Activated naive CD8-positive, alpha-beta T cell treated with anti-CD3 and anti-CD28 coated beads, Interleukin-2, amount 50 U/mL, for 24 hours (primary cell): ENCODE measurements around the gene PC.

Experiments used
- ATAC-seq: fragments of 150-1000 bp; cut with Tn5 transposase; one replicate; pipeline ENCODE4 v1.10.0; 2021
- DNase-seq: peaks from one replicate; pipeline ENCODE4 v3.0.0; 2021
- H3K27ac Mint-ChIP-seq: one replicate; pipeline ENCODE4 v1.8.0; 2021; ENCODE audit warnings: mild to moderate bottlenecking, mixed read lengths
- H3K27me3 Mint-ChIP-seq: one replicate; pipeline ENCODE4 v1.8.0; 2021; ENCODE audit warnings: mixed read lengths
- H3K36me3 Mint-ChIP-seq: one replicate; pipeline ENCODE4 v1.8.0; 2021; ENCODE audit warnings: low read depth, mixed read lengths
- H3K4me1 Mint-ChIP-seq: one replicate; pipeline ENCODE4 v1.8.0; 2021; ENCODE audit warnings: mixed read lengths
- H3K4me3 Mint-ChIP-seq: one replicate; pipeline ENCODE4 v1.8.0; 2021; ENCODE audit warnings: mild to moderate bottlenecking, moderate library complexity, mixed read lengths
- H3K9me3 Mint-ChIP-seq: one replicate; pipeline ENCODE4 v1.8.0; 2021; ENCODE audit warnings: mixed read lengths

PC gene

DNA sequence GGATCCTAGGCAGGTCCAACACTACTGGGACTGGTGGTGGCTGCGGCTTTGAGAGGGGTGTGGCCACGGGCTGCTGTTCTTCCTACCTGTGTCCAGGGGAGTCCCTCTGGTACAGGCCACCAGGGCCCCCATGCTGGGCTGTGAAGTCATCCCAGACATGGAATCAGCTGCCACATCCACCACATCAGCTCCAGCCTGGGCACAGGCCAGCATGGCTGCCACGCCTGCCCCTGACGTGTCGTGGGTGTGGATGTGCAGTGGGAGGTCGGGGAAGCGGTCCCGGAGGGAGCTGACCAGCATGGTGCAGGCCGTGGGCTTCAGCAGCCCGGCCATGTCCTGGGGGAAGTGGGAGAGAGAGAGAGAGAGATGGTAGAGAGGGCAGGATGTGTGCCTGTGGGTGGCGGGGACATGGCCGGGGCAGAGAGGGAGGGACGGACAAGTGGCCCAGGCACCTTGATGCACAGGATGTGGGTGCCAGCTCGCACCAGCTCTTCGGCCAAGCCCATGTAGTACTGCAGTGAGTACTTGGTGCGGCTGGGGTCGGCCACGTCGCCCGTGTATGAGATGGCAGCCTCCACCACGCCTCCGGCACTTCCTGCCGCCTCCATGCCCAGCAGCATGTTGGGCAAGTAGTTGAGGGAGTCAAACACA is 107.5 kb downstream of the PC start:
- Mint-ChIP-seq H3K4me3 (no peak overlapping the region), H3K27me3 (no peaks in the 10 kb centered on the region), H3K36me3 (peaks cover 3% of the 10 kb centered on the region), H3K9me3 (no peaks in the 10 kb centered on the region), H3K27ac (no peak overlapping the region), H3K4me1 (peaks cover 15% of the 10 kb centered on the region)
- no peak for DNase-seq
- no peak for ATAC-seq

DNA sequence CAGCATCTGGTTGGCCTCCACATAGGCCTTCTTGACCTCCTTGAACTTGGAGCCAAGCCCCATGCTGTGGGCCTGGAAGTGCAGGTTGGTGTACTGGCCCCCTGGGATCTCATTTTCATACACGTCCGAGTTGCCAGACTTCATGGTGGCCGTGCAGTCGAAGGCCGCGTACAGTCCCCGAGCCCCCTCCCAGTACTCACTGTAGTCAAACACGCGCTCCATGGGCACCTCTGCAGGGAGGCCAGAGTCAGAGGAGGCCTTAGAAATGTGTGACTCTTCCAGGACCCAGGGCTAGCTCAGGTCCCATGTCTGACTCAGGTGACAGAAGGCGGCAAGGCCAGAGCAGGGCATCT is 108.0 kb downstream of the PC start:
- H3K36me3 Mint-ChIP-seq: peaks cover 3% of the 10 kb centered on the region
- H3K9me3 Mint-ChIP-seq: no peaks in the 10 kb centered on the region
- no peak overlapping the region for H3K4me3 Mint-ChIP-seq
- H3K27ac Mint-ChIP-seq: no peak overlapping the region
- DNase-seq (no peak), ATAC-seq (no peak)
- H3K4me1 Mint-ChIP-seq: peaks cover 13% of the 10 kb centered on the region
- no peaks in the 10 kb centered on the region for H3K27me3 Mint-ChIP-seq

DNA sequence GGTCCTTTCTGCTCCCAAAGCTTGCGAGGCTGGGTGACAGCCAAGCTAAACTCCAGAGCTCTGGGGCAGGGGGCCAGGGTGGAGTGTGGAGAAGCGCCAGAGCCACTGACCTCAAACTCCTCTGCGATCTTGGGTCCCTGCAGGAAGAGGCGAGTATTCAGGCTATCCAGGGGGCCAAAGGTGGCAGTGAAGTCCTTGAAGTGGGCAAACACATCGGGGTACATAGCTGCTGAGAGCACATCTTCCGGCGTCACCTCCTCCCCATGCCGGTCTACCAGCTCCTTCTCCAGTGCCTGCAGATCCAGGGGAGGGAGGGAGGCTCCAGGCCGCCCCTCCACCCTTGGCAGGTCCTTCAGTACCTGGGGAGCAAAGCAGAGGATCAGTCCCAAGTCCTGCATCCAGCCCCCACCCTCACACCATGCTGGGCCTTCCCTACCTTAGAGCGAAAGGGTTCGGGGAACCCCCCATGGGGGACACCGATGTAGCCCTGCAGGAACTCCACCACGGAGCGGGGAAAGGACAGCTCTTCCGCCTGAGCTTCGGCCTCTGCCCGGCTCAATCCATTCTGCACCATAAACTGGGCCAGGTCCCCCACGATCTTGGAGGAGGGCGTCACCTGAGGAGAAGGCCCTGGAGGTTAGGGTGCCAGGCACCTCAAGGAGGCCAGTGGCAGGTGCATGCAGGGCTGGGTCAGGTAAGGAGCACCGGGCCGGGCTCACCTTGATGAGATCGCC is 108.5 kb downstream of the PC start:
- no peaks in the 10 kb centered on the region for H3K27me3 Mint-ChIP-seq
- H3K9me3 Mint-ChIP-seq: no peaks in the 10 kb centered on the region
- ATAC-seq: no peak
- no peak overlapping the region for H3K4me3 Mint-ChIP-seq
- H3K36me3 Mint-ChIP-seq: peaks cover 5% of the 10 kb centered on the region
- H3K27ac Mint-ChIP-seq: no peak overlapping the region
- peaks cover 11% of the 10 kb centered on the region for H3K4me1 Mint-ChIP-seq
- DNase-seq: no peak

DNA sequence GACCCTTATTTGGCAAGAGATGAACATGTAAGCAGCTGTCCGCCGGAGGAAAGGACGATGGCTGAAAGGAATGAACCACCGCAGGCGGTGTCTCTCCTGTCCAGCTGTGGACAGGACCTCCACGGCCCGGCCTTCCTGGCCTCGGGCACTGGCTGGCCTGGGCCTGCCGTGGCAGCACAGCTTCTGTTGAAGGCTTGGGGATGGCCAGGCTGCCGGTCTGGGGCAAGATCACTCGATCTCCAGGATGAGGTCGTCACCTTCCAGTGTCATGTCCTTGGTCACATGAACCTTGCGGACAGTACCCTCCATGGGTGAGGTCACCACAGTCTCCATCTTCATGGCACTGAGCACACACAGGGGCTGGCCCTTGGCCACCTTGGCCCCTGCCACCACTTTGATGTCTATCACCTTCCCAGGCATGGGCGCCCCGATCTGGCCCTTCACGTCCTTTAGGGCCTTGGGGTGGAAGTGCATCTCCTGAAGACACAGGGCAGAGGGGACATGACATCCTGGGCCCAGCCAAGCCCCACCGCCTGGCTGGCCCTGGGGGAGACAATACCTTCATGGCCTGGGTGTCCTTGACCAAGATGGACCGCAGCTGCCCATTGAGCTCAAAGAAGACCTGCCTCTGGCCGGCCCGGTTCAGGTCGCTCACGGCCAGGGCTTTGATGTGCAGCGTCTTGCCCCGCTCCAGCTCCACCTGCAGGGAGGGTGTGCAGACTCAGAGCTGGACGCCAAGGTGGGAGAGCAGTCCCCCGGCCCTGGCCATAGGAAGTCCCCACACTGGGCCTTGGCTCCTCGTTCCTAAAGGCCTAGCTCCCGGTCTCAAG is 109.3 kb downstream of the PC start:
- Mint-ChIP-seq H3K36me3 (peaks cover 5% of the 10 kb centered on the region), H3K4me1 (peaks cover 18% of the 10 kb centered on the region), H3K27ac (no peak overlapping the region), H3K9me3 (no peaks in the 10 kb centered on the region), H3K4me3 (no peak overlapping the region), H3K27me3 (no peaks in the 10 kb centered on the region)
- DNase-seq (no peak), ATAC-seq (no peak)

DNA sequence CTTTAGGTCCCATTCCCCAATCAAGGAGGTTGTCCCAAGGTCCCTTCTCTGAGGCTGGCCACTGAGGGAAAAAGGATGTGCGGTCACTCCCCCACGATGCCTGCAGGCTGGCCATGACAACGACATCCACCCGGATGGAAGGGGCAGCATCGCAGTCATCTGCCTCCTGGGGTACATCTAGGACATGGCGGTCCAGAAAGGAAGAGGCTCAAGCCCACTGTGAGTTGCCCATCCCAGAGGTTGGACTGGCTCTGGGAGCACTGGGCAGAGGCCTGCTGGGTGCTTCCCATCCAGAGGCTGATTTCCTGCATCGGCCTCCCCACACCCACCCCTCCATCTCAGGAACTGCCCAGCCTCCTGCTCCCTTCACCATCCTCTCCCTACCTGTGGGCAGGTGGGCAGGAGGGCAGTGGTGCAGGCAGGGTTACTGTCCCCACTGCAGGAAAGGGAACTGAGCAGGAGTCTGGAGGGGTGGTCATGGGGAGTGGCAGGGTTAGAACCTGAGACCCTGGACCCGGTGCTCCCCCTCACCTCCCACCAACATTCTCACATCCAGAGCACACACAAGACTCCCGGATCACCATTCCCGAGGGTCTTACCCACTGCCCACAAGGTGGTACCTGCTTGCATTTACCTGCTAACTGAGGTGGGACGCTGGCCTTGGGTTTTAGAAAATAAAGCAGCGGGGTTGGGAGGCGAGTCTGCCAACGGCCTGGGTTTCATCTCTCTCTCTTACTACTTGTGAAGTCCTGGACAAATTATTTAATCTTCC is 110.5 kb downstream of the PC start:
- no peaks in the 10 kb centered on the region for H3K27me3 Mint-ChIP-seq
- DNase-seq: no peak
- no peak for ATAC-seq
- no peak overlapping the region for H3K4me3 Mint-ChIP-seq
- H3K36me3 Mint-ChIP-seq: peaks cover 5% of the 10 kb centered on the region
- H3K9me3 Mint-ChIP-seq: no peaks in the 10 kb centered on the region
- peaks cover 19% of the 10 kb centered on the region for H3K4me1 Mint-ChIP-seq
- H3K27ac Mint-ChIP-seq: no peak overlapping the region

DNA sequence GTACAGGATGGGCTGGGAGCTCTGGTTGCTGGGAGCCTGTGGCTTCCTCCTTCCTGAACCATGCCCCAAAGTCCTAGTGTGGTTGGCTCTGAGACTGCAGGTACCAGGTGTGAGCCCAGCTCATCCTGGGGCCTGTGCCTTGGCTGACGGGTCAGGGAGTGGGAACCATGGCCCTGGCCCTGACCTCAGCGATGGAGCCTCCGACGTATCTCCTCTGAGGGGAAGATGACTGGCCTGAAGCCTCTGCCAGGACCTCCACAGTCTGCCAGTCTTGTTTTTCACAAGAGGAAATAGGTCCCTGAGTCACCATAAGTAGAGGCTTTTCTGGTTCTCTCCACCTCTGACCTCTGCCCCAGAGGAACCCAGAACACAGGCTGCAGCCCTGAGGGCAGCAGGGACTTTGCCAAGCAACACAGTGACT is 111.5 kb downstream of the PC start:
- H3K27ac Mint-ChIP-seq: no peak overlapping the region
- DNase-seq (no peak), ATAC-seq (no peak)
- no peaks in the 10 kb centered on the region for H3K9me3 Mint-ChIP-seq
- H3K36me3 Mint-ChIP-seq: peaks cover 8% of the 10 kb centered on the region
- H3K4me1 Mint-ChIP-seq: peaks cover 21% of the 10 kb centered on the region
- no peaks in the 10 kb centered on the region for H3K27me3 Mint-ChIP-seq
- no peak overlapping the region for H3K4me3 Mint-ChIP-seq

DNA sequence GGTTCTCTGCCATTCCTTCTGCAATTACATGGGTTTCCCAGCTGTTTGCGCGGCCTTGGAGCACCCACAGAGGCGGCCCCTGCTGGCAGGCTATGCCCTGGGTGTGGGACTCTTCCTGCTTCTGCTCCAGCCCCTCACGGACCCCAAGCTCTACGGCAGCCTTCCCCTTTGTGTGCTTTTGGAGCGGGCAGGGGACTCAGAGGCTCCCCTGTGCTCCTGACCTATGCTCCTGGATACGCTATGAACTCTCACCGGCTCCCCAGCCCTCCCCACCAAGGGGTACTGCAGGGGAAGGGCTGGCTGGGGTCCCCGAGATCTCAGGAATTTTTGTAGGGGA is 112.3 kb downstream of the PC start:
- Mint-ChIP-seq H3K36me3 (peaks cover 10% of the 10 kb centered on the region), H3K4me3 (no peak overlapping the region), H3K4me1 (peaks cover 26% of the 10 kb centered on the region), H3K27me3 (no peaks in the 10 kb centered on the region), H3K27ac (no peak overlapping the region), H3K9me3 (no peaks in the 10 kb centered on the region)
- DNase-seq (no peak), ATAC-seq (no peak)

DNA sequence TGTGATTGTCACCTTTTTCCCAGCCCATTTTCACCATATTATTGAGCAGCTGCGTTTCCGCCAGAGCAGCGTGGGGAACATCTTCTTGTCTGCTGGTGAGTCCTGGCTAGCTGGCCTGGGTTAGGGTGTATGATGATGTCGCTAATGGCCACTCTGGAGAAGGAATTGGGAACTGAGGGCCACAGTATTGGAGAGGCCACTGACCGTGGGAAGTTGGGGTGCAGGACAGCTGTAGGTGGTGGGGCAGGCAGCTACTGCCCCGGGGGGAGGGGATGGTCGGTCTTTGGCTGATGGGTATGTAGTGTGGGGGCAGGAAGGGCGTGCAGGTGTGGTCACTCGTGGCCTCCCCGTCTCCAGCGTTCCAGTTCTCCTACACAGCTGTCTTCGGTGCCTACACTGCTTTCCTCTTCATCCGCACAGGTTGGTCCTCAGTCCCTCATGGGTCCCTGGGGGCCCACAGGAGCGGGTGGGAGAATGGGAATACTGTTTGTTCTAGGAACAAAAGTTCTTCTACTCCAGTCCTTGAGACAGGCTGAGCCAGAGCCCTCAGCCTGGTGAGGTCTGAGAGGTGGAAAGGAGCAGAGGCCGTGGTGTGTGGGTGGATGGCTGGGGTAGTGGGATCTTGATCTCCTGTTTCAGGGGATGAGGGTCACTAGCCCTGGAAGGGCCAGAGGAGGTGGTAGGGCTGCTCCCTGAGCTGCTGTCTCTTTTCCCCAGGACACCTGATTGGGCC is 112.9 kb downstream of the PC start:
- DNase-seq (no peak), ATAC-seq (no peak)
- no peaks in the 10 kb centered on the region for H3K9me3 Mint-ChIP-seq
- peaks cover 31% of the 10 kb centered on the region for H3K4me1 Mint-ChIP-seq
- H3K27me3 Mint-ChIP-seq: no peaks in the 10 kb centered on the region
- H3K27ac Mint-ChIP-seq: peak overlapping the region; percentile 26
- peak overlapping the region; percentile 97 for H3K4me3 Mint-ChIP-seq
- peaks cover 10% of the 10 kb centered on the region for H3K36me3 Mint-ChIP-seq

DNA sequence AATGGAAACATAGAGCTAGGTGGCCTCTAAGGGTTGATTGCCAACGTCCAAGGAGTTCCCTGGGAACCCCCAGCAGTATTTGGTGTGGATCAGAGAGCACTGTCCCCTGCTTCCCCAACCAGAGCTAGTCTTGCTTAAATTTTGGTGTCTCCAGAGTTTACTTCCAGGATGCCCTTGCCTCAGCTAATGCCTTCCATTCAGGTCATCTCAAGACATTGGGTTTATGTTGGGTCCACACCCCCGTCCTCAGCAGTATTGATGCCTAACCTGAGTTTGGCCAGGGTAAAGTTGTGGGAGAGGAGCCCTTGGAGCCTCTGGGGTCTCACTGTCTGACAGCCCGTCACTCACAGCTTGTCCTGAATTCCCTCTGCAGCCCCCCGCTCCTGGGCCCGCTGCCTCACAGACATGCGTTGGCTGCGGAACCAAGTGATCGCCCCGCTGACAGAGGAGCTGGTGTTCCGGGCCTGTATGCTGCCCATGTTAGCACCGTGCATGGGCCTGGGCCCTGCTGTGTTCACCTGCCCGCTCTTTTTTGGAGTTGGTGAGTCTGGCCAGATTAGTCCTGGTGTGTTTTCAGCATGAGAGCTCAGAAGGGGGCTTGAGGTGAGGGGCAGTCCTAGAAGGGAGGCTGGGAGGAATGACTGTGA is 113.6 kb downstream of the PC start:
- Mint-ChIP-seq H3K36me3 (peaks cover 10% of the 10 kb centered on the region), H3K4me3 (peak overlapping the region; percentile 97), H3K9me3 (no peaks in the 10 kb centered on the region), H3K27me3 (no peaks in the 10 kb centered on the region), H3K27ac (peak overlapping the region; percentile 91), H3K4me1 (peaks cover 36% of the 10 kb centered on the region)
- no peak for ATAC-seq
- no peak for DNase-seq

DNA sequence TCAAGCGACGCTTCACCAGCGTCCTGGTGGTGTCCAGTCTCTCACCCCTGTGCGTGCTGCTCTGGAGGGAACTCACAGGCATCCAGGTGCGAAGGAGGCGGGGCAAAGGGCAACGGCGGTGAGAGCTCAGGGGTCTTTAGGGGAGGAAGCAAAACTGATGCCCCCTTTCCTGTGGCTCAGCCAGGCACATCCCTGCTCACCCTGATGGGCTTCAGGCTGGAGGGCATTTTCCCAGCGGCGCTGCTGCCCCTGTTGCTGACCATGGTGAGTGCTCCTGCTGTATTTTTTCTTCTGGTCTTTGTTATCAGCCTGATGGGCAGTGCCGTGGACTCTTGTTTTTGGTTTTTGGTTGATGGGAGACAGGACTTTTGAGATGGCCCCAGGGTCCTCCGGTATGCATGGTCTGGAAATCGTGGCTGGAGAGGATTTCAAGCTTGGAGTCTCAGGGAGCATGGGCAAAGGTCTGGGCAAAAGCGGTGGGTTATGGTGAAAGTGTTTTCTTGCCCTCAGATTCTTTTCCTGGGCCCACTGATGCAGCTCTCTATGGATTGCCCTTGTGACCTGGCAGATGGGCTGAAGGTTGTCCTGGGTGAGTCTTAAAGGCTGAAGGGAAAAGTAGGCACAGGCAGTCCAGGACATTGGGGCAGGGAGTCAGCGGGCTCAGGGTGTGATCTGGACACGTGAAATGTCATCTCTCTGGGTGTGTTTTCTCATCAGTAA is 114.2 kb downstream of the PC start:
- peaks cover 43% of the 10 kb centered on the region for H3K4me1 Mint-ChIP-seq
- peak overlapping the region; percentile 91 for H3K27ac Mint-ChIP-seq
- ATAC-seq (no peak), DNase-seq (no peak)
- H3K27me3 Mint-ChIP-seq: no peaks in the 10 kb centered on the region
- no peaks in the 10 kb centered on the region for H3K9me3 Mint-ChIP-seq
- H3K36me3 Mint-ChIP-seq: peaks cover 12% of the 10 kb centered on the region
- H3K4me3 Mint-ChIP-seq: peak overlapping the region; percentile 97

DNA sequence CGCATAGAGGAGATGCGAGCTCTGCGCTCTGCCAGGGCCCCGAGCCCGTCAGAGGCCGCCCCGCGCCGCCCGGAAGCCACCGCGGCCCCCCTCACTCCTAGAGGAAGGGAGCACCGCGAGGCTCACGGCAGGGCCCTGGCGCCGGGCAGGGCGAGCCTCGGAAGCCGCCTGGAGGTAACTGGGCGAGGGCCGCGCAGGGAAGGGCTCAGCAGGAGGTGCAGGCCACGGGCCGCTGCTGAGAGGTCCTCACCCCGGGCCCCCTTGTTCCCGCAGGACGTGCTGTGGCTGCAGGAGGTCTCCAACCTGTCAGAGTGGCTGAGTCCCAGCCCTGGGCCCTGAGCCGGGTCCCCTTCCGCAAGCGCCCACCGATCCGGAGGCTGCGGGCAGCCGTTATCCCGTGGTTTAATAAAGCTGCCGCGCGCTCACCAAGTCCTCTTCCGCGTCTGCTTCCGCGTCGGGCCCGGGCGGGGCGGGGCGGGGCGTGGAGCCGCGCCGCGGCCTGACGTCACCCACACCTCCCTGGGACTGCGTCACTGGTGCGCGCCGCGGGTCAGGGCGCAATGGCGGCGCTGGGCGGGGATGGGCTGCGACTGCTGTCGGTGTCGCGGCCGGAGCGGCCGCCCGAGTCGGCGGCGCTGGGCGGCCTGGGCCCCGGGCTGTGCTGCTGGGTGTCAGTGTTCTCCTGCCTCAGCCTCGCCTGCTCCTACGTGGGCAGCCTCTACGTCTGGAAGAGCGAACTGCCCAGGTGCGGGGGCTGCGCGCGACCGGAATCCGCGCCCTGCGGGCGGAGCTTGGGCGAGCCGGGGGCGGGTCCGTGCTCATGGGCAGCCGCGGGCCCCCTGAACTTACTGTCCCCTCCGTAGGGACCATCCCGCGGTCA is 115.0 kb downstream of the PC start, which contains the start of gene RCE1:
Gene RCE1, plus strand, starts transcription at position 546 of the 880 bp plus-strand sequence. Its CDS starts 15 bp downstream, at position 561.
- DNase-seq (peak; percentile 94), ATAC-seq (peak; percentile 90)
- Mint-ChIP-seq H3K9me3 (no peaks in the 10 kb centered on the region), H3K4me3 (peak within 1 kb of the TSS; percentile 97), H3K27me3 (no peaks in the 10 kb centered on the region), H3K4me1 (peaks cover 43% of the 10 kb centered on the region), H3K36me3 (peaks cover 13% of the 10 kb centered on the region), H3K27ac (peak within 1 kb of the TSS; percentile 95)

DNA sequence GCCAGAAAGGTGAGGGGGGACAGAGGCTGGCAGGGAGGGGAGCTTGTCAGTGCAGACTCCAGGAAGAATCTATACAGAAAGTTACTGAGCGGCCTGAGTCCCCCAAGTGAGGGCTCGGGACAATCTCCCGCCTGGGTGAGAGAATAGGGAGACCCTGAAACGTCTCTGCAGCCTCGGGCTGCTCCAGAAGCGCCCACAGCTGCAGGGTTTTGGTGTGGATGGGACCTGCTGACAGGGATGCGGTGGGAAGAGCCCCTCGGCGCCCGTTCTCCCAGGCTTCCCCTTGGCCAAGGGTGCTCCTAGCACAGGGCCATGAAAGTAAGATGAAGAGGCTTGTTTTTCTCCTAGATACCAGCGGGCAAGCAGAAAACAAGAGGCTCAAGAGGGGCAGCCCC is 115.7 kb downstream of the PC start:
- Mint-ChIP-seq H3K27ac (peak overlapping the region; percentile 95), H3K4me3 (peak overlapping the region; percentile 97), H3K4me1 (peaks cover 43% of the 10 kb centered on the region), H3K36me3 (peaks cover 13% of the 10 kb centered on the region), H3K27me3 (no peaks in the 10 kb centered on the region), H3K9me3 (no peaks in the 10 kb centered on the region)
- no peak for DNase-seq
- ATAC-seq: no peak
